ENCODE results near the gene MACROD2. TPM values are rescaled to one million over a fixed set of nuclear protein-coding genes. Genes with fewer than 3 reads are reported as not detected.

The MACROD2 gene
- total RNA-seq, 4 donors from 2014 or later: 4.6 to 33.0 (median 8.3) TPM

DNA sequence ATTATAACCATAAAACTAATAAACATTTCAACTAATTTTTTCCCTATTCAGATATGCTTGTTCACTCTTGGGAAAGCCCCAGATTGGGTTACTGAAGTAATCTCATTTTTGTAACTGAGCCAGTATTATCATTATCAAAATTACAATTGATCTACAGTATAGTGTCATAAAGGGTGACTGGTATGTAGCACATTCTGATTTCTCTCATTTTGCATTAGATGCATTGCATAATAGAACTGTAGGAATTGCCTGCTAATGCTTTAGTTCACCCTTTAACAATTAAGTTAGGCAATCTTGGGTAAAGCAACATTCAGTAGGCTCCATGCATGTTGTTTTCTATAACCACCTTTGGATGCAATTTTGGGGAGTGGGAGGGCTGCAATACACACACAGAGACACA is 492.9 kb downstream of the MACROD2 start:
- no peaks in the 10 kb centered on the region for H3K27me3 ChIP-seq
- intact Hi-C loops (cut with DNase I; ENCODE audit: low total_unique reads) (no loop called here), in situ Hi-C loops (cut with MboI; ENCODE audit: low pct_ligation_motif_present in 1 of 4, low pct_unique_long_range_greater_than_20kb in 1 of 4, low sequenced_read_pairs in 3 of 4) (no loop called here)
- H3K4me3 ChIP-seq: no peak overlapping the region
- H3K4me1 ChIP-seq: no peaks in the 10 kb centered on the region
- no peaks in the 10 kb centered on the region for H3K36me3 ChIP-seq
- H3K9me3 ChIP-seq: no peaks in the 10 kb centered on the region
- no peak overlapping the region for H3K27ac ChIP-seq
- no peak for TF ChIP-seq EP300 (IDR thresholded peaks at IDR 0.05; ENCODE audit: low read depth)
- TF ChIP-seq POLR2AphosphoS5 (IDR thresholded peaks at IDR 0.05): no peak
- TF ChIP-seq POLR2A (IDR thresholded peaks at IDR 0.05): no peak
- TF ChIP-seq, protein P1, sequence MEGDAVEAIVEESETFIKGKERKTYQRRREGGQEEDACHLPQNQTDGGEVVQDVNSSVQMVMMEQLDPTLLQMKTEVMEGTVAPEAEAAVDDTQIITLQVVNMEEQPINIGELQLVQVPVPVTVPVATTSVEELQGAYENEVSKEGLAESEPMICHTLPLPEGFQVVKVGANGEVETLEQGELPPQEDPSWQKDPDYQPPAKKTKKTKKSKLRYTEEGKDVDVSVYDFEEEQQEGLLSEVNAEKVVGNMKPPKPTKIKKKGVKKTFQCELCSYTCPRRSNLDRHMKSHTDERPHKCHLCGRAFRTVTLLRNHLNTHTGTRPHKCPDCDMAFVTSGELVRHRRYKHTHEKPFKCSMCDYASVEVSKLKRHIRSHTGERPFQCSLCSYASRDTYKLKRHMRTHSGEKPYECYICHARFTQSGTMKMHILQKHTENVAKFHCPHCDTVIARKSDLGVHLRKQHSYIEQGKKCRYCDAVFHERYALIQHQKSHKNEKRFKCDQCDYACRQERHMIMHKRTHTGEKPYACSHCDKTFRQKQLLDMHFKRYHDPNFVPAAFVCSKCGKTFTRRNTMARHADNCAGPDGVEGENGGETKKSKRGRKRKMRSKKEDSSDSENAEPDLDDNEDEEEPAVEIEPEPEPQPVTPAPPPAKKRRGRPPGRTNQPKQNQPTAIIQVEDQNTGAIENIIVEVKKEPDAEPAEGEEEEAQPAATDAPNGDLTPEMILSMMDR (IDR thresholded peaks at IDR 0.05): no peak
- no peak for DNase-seq

GRCh38 chr20:14488756-14489479 is 493.6 kb downstream of the MACROD2 start:
- in situ Hi-C loops (cut with MboI; ENCODE audit: low pct_ligation_motif_present in 1 of 4, low pct_unique_long_range_greater_than_20kb in 1 of 4, low sequenced_read_pairs in 3 of 4): no loop called here
- no peak for DNase-seq
- Histone ChIP-seq H3K36me3 (no peaks in the 10 kb centered on the region), H3K27me3 (no peaks in the 10 kb centered on the region), H3K27ac (no peak overlapping the region), H3K4me3 (no peak overlapping the region), H3K9me3 (no peaks in the 10 kb centered on the region), H3K4me1 (no peaks in the 10 kb centered on the region)
- WGBS, 2 donors (ENCODE audit: low coverage in 1 of 2): 69 to 73% methylated on average over 4 to 5 of the region's 5 CpGs
- TF ChIP-seq EP300 (IDR thresholded peaks at IDR 0.05; ENCODE audit: low read depth): no peak
- TF ChIP-seq POLR2AphosphoS5 (IDR thresholded peaks at IDR 0.05): no peak
- no peak for TF ChIP-seq POLR2A (IDR thresholded peaks at IDR 0.05)
- TF ChIP-seq, protein P1 (IDR thresholded peaks at IDR 0.05): no peak
- intact Hi-C loops (cut with DNase I; ENCODE audit: low total_unique reads): no loop called here

DNA sequence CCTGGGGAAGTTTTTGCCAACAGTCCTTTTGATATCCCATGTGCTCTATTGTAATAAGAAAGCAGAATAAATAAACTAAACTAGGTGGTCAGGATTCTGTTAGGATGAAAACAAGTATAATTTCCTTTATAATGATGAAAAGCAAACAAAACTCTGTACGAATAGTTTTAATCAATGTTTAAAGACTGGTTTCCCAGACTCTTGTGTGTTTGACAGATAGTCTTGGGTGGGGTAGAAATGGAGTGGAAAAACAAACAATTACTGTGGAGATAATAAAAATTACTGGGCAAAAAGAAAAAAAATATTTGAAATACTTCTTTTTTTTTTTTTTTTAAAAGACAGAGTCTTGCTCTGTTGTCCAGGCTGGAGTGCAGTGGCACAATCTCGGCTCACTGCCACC is 494.2 kb downstream of the MACROD2 start:
- H3K27ac ChIP-seq: no peak overlapping the region
- no peaks in the 10 kb centered on the region for H3K27me3 ChIP-seq
- DNase-seq: no peak
- no peaks in the 10 kb centered on the region for H3K4me1 ChIP-seq
- H3K9me3 ChIP-seq: no peaks in the 10 kb centered on the region
- in situ Hi-C loops (cut with MboI; ENCODE audit: low pct_ligation_motif_present in 1 of 4, low pct_unique_long_range_greater_than_20kb in 1 of 4, low sequenced_read_pairs in 3 of 4): no loop called here
- TF ChIP-seq, protein P1 (IDR thresholded peaks at IDR 0.05): no peak
- TF ChIP-seq POLR2A (IDR thresholded peaks at IDR 0.05) (no peak), POLR2AphosphoS5 (IDR thresholded peaks at IDR 0.05) (no peak), EP300 (IDR thresholded peaks at IDR 0.05; ENCODE audit: low read depth) (no peak)
- H3K4me3 ChIP-seq: no peak overlapping the region
- intact Hi-C loops (cut with DNase I; ENCODE audit: low total_unique reads): no loop called here
- H3K36me3 ChIP-seq: no peaks in the 10 kb centered on the region
- WGBS, 2 donors (ENCODE audit: low coverage in 1 of 2): 43 to 50% methylated on average over 2 of the region's 2 CpGs

GRCh38 chr20:14491436-14491835 is 496.1 kb downstream of the MACROD2 start:
- Histone ChIP-seq H3K9me3 (no peaks in the 10 kb centered on the region), H3K27me3 (no peaks in the 10 kb centered on the region), H3K4me1 (no peaks in the 10 kb centered on the region), H3K4me3 (no peak overlapping the region), H3K36me3 (no peaks in the 10 kb centered on the region), H3K27ac (no peak overlapping the region)
- TF ChIP-seq, protein P1 (IDR thresholded peaks at IDR 0.05): no peak
- TF ChIP-seq POLR2AphosphoS5 (IDR thresholded peaks at IDR 0.05): no peak
- TF ChIP-seq EP300 (IDR thresholded peaks at IDR 0.05; ENCODE audit: low read depth): no peak
- TF ChIP-seq POLR2A (IDR thresholded peaks at IDR 0.05): no peak
- WGBS, 2 donors (ENCODE audit: low coverage in 1 of 2): 82 to 100% methylated on average over 1 of the region's 1 CpG
- intact Hi-C loops (cut with DNase I; ENCODE audit: low total_unique reads): no loop called here
- no peak for DNase-seq
- in situ Hi-C loops (cut with MboI; ENCODE audit: low pct_ligation_motif_present in 1 of 4, low pct_unique_long_range_greater_than_20kb in 1 of 4, low sequenced_read_pairs in 3 of 4): no loop called here
